HUES64 (cell line): ENCODE data around the gene RPL36AL. TPM values are rescaled to one million over a fixed set of nuclear protein-coding genes. Genes with fewer than 3 reads are reported as not detected.
A peak's percentile ranks its signal among the peaks of the same experiment; 100 is the strongest.
"Not testable (repeated sequence)": the region's sequence is repeated elsewhere in the genome, so short reads cannot be mapped to it uniquely, and the experiment has no call there.

Experiments used
- H3K27ac ChIP-seq: 2 replicates; pipeline ENCODE4 v1.7.0; 2013; ENCODE audit warnings: low read depth, low read length, inconsistent platforms
- H3K27me3 ChIP-seq: 2 replicates; pipeline ENCODE4 v1.6.1; 2013; ENCODE audit warnings: mild to moderate bottlenecking, low read length; ENCODE audit not compliant: insufficient read depth
- H3K36me3 ChIP-seq: 2 replicates; pipeline ENCODE4 v1.6.1; 2013; ENCODE audit warnings: mild to moderate bottlenecking, low read length; ENCODE audit not compliant: insufficient read depth
- H3K4me1 ChIP-seq: 2 replicates; pipeline ENCODE4 v1.6.1; 2013; ENCODE audit warnings: mild to moderate bottlenecking, low read length, moderate library complexity; ENCODE audit not compliant: insufficient read depth
- H3K4me3 ChIP-seq: 2 replicates; pipeline ENCODE4 v1.5.1; 2013; ENCODE audit warnings: mild to moderate bottlenecking, low read length, moderate library complexity
- H3K9ac ChIP-seq: 2 replicates; pipeline ENCODE4 v1.6.1; 2013; ENCODE audit warnings: mild to moderate bottlenecking, low read depth, low read length
- H3K9me3 ChIP-seq: 2 replicates; pipeline ENCODE4 v1.6.1; 2013; ENCODE audit warnings: low read depth, low read length; ENCODE audit not compliant: insufficient read depth
- WGBS: fragments of 150-250, 120-280 bp; methylation state at CpG from one replicate; pipeline ENCODE4 v1.1.7; 2013; ENCODE audit warnings: missing lambda C conversion rate; 5-methylcytosine and 5-hydroxymethylcytosine counted together
- polyA plus RNA-seq, 2 experiments: library from polyadenylated mRNA; stranded (reverse); fragments of 50-300 nt; gene quantifications; one replicate each; pipeline ENCODE4 v1.2.3, GENCODE V29; 2013

The RPL36AL gene
- 228 TPM for polyA plus RNA-seq (2013, experiment 1 of 2)
- polyA plus RNA-seq (2013, experiment 2 of 2) = 241 TPM

GRCh38 chr14:49620182-49621113, at the start of gene RPL36AL, which contains the start of gene MGAT2:
Gene RPL36AL (minus strand): TSS chr14:49620626. CDS start chr14:49619104, 1,522 bp downstream.
Gene MGAT2 (plus strand): TSS chr14:49620799. CDS start chr14:49621269, 470 bp downstream.
- WGBS = under 1% methylated on average over 85 of the region's 85 CpGs

DNA sequence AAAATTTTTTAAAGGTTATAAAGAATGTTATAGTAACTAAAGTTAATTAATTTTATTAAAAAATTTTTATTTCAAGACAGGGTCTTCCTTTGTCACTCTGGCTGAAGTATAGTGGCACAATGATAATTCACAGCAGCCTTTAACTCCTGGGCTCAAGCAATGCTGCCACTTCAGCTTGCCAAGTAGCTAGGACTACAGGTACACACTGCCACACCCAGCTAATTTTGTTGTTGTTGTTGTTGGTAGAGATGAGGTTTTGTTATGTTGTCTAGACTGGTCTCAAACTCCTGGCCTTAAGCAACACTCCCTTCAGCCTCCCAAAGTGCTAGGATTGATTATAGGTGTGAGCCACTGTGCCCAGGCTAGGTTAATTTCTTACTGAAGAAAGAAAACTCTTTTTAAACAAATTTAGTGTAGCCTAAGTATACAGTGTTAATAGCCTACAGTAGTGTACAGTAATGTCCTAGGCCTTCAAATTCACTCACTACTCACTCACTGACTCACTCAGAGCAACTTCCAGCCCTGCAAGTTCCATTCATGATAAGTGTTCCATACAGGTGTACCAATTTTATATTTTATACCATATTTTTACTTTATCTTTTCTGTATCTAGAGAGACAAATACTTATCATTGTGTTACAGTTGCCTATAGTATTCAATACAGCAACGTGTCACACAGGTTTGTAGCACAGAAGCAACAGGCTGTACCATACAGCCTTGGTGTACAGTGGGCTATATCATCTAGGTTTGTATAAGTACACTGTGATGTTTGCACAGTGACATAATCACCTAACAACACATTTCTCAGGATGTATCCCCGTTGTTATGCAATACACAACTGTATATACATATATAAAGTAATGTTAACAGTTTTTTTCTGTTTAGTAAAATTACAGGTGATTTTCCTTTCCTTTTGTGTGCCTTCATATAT, 39.4 kb upstream of the RPL36AL start:
- no peaks in the 10 kb centered on the region for H3K27me3 ChIP-seq
- H3K4me3 ChIP-seq = no peak overlapping the region
- peaks cover 53% of the 10 kb centered on the region for H3K36me3 ChIP-seq
- H3K4me1 ChIP-seq = no peaks in the 10 kb centered on the region
- no peak overlapping the region for H3K27ac ChIP-seq
- 100% methylated on average over 1 of the region's 2 CpGs for WGBS
- H3K9ac ChIP-seq = no peak overlapping the region
- H3K9me3 ChIP-seq = no peaks in the 10 kb centered on the region

More at GRCh38 chr14:49620182-49621113, at the start of gene RPL36AL, which contains the start of gene MGAT2:
- peaks cover 55% of the 10 kb centered on the region for H3K36me3 ChIP-seq
- H3K4me3 ChIP-seq = peak within 1 kb of the TSS; percentile 90
- peak within 1 kb of the TSS; percentile 95 for H3K9ac ChIP-seq
- peaks cover 17% of the 10 kb centered on the region for H3K4me1 ChIP-seq
- peak within 1 kb of the TSS; percentile 95 for H3K27ac ChIP-seq
- no peaks in the 10 kb centered on the region for H3K9me3 ChIP-seq
- no peaks in the 10 kb centered on the region for H3K27me3 ChIP-seq

GRCh38 chr14:49657500-49657899, 37.1 kb upstream of the RPL36AL start:
- not testable (repeated sequence) for H3K27me3 ChIP-seq, H3K4me3 ChIP-seq, H3K9ac ChIP-seq, H3K4me1 ChIP-seq, H3K27ac ChIP-seq, H3K9me3 ChIP-seq
- peaks cover 58% of the 10 kb centered on the region for H3K36me3 ChIP-seq
- 96% methylated on average over 5 of the region's 6 CpGs for WGBS

DNA sequence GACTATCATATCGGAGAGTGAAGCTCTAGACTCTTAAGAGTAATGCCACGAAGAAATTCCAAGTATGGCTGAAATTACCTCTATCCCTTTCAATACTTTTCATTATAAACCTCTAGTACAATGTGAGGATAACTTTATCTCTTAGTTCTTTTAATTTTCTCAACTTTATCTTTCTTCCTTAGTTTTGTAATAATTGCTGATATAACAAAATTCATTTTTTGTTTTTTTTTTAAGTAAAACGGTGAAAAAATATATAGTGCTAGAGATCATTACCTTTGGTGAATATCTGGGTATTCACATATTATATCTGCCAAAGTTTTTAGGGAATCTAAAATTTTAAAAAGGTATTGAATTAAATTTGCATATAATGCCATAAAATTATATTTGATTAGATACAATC, 34.1 kb upstream of the RPL36AL start:
- Histone ChIP-seq H3K9ac (no peak overlapping the region), H3K27ac (no peak overlapping the region), H3K4me1 (no peaks in the 10 kb centered on the region), H3K4me3 (no peak overlapping the region), H3K9me3 (no peaks in the 10 kb centered on the region), H3K27me3 (no peaks in the 10 kb centered on the region), H3K36me3 (peaks cover 62% of the 10 kb centered on the region)
- 100% methylated on average over 2 of the region's 3 CpGs for WGBS

DNA sequence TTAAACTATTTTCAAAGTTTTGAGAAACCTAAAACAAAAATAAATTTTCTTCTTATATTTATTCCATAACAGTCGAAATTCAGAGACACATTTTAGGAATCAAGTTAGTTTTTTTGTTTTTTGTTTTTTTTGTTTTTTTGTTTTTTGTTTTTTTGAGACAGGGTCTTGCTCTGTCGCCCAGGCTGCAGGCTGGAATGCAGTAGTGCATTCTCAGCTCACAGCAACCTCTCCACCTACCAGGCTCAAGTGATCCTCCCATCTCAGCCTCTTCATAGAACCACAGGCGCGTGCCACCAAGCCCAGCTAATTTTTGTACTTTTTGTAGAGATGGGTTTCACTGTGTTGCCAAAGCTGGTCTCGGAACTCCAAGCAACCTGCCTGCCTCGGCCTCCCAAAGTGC, 33.1 kb upstream of the RPL36AL start:
- no peak overlapping the region for H3K27ac ChIP-seq
- peaks cover 64% of the 10 kb centered on the region for H3K36me3 ChIP-seq
- H3K27me3 ChIP-seq = no peaks in the 10 kb centered on the region
- WGBS = 92% methylated on average over 5 of the region's 6 CpGs
- no peak overlapping the region for H3K9ac ChIP-seq
- H3K9me3 ChIP-seq = no peaks in the 10 kb centered on the region
- no peaks in the 10 kb centered on the region for H3K4me1 ChIP-seq
- no peak overlapping the region for H3K4me3 ChIP-seq

DNA sequence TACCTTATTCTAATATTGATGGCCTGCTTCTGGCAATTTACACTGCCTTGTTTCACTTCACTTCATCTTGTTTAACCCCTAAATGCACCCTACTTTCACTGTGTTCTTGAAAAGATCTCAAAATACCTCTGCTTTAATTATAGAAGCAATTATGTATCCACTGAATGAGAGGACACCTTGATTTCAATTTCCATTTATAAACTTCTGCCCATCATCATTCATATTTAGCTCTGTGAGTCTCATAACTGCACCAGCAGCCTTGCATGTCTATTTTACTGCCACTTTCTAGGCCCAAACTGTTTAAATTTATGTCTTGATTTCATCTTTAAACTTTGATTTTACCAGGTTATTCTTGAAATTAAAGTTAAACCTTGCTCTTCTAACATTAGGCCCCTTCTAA, 21.7 kb upstream of the RPL36AL start:
- Histone ChIP-seq H3K9ac (no peak overlapping the region), H3K36me3 (peaks cover 62% of the 10 kb centered on the region), H3K27ac (no peak overlapping the region)

GRCh38 chr14:49641697-49642129, 21.3 kb upstream of the RPL36AL start:
- Histone ChIP-seq H3K36me3 (peaks cover 60% of the 10 kb centered on the region), H3K4me3 (no peak overlapping the region), H3K9ac (no peak overlapping the region), H3K4me1 (no peaks in the 10 kb centered on the region), H3K9me3 (no peaks in the 10 kb centered on the region), H3K27me3 (no peaks in the 10 kb centered on the region), H3K27ac (0 out of 2 replicates have a peak overlapping the region, but pooled peaks have one; percentile 14)
- WGBS = 88% methylated on average over 8 of the region's 8 CpGs

More for the DNA sequence above, 21.7 kb upstream of the RPL36AL start:
- Histone ChIP-seq H3K9me3 (no peaks in the 10 kb centered on the region), H3K4me1 (no peaks in the 10 kb centered on the region), H3K4me3 (no peak overlapping the region), H3K27me3 (no peaks in the 10 kb centered on the region)

DNA sequence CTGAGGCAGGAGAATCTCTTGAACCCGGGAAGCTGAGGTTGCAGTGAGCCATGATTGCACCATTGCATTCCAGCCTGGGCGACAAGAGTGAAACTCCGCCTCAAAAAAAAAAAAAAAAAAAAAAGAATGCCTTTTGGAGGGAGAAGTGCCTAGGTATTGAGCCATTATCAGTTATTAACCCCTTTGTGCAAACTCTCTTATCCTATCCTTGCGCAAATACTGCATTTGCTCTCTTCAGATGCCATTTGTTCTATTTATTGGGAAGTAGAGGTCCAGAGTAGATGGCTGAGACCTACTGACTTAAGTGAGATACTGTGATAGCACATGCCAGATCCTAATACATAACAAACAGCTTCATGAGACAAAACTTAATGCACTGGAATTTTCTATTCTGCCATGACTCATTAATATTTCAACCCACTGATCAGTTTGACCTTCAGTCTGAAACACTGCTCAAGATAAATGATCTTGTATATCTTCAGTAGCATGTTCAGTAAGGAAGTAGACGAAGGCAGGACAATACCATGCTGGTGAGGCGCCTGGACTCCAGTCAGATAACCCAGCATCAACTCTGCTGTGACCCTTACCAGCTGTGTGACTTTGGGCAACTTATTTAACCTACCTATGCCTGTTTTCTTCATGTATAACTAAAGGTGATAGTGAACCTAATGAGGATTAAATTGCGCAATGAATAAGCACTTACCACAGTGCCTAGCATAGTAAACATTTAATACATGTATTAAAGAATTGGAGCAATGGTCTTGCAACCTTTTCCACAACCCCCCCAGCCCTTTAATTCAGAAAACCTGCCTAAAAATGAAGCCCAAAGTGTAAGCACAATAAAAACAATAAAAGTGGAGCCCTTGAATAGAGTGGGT, 20.4 kb upstream of the RPL36AL start:
- no peaks in the 10 kb centered on the region for H3K9me3 ChIP-seq
- H3K27ac ChIP-seq = no peak overlapping the region
- H3K4me1 ChIP-seq = no peaks in the 10 kb centered on the region
- no peaks in the 10 kb centered on the region for H3K27me3 ChIP-seq
- no peak overlapping the region for H3K4me3 ChIP-seq
- peaks cover 60% of the 10 kb centered on the region for H3K36me3 ChIP-seq
- H3K9ac ChIP-seq = no peak overlapping the region
- WGBS = 90% methylated on average over 6 of the region's 7 CpGs

DNA sequence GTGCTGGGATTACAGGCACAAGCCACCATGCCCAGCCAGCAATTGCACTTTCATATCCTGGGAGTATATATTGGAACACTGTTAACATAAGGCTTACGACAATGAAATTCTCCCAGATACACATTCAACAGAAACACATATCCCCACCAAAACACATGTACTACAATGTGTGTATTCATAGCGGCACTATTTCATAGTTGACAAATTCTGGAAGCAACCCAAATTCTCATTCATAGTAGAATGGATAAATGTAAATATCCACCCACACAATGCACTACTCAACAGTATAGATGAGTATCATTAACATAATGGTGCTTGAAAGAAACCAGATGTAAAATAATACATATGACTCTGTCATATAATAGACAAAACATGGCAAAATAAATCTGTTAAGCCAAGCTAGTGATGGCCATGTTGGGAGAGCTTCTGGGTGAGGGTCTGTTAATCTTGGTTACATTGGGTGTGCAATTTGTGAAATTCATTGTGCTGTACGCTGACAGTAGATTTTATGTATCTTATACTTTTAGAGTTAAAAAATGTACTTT, 17.2 kb upstream of the RPL36AL start:
- no peak overlapping the region for H3K4me3 ChIP-seq
- H3K9me3 ChIP-seq = no peaks in the 10 kb centered on the region
- H3K4me1 ChIP-seq = no peaks in the 10 kb centered on the region
- no peak overlapping the region for H3K9ac ChIP-seq
- H3K27me3 ChIP-seq = no peaks in the 10 kb centered on the region
- H3K27ac ChIP-seq = no peak overlapping the region
- WGBS = 96% methylated on average over 2 of the region's 3 CpGs
- peaks cover 51% of the 10 kb centered on the region for H3K36me3 ChIP-seq

DNA sequence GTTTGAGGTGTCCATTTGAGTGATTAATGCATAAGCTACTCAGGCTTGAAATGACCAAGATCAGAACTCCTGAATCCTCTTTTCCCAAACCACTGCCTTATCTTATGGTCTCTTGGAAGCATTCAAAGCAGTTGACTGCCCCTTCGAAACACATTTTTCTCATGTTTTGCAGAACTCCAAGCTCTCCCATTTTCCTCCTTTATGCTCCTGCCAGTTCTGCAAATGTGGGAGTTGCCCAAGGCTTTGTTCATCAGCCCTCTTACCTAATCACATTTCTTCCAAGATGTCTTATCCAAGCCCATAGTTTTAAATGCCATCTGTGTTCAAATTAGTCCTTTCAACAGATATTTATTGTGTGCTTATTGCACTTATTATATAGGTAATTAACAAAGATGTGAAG, 16.4 kb upstream of the RPL36AL start:
- Histone ChIP-seq H3K27ac (no peak overlapping the region), H3K9ac (no peak overlapping the region), H3K36me3 (peaks cover 44% of the 10 kb centered on the region), H3K4me3 (no peak overlapping the region), H3K9me3 (no peaks in the 10 kb centered on the region), H3K27me3 (no peaks in the 10 kb centered on the region), H3K4me1 (peaks cover 2% of the 10 kb centered on the region; the same call in 1 of the 2 replicates)
- WGBS = 96% methylated on average over 1 of the region's 1 CpG
